Loucy (cell line): ENCODE data around the gene MAB21L4.

Source experiments
- H2AFZ ChIP-seq: fragments of 200-600 bp; sonication (generic); 2 replicates; pipeline ENCODE4 v1.6.0; 2016; ENCODE audit warnings: antibody characterized with exemption, mild to moderate bottlenecking, low read length, moderate library complexity
- H3F3A ChIP-seq: fragments of 200-600 bp; 2 replicates; pipeline ENCODE4 v1.6.0; 2016; ENCODE audit warnings: antibody characterized with exemption, low read depth, mild to moderate bottlenecking
- H3K27me3 ChIP-seq: fragments of 200-600 bp; sonication (generic); 2 replicates; pipeline ENCODE4 v1.6.1; 2014; ENCODE audit warnings: low read length, mild to moderate bottlenecking; ENCODE audit not compliant: insufficient read depth, poor library complexity, severe bottlenecking
- H3K36me3 ChIP-seq: fragments of 200-600 bp; sonication (generic); 2 replicates; pipeline ENCODE4 v1.6.1; 2016; ENCODE audit warnings: low read length; ENCODE audit not compliant: insufficient read depth
- H3K4me1 ChIP-seq: fragments of 200-600 bp; sonication (generic); 2 replicates; pipeline ENCODE4 v1.5.1; 2014; ENCODE audit warnings: low read length, mild to moderate bottlenecking; ENCODE audit not compliant: insufficient read depth, poor library complexity, severe bottlenecking
- H3K4me2 ChIP-seq: fragments of 200-600 bp; sonication (generic); 2 replicates; pipeline ENCODE4 v1.6.0; 2014; ENCODE audit warnings: antibody characterized with exemption, low read length, low read depth, mild to moderate bottlenecking; ENCODE audit not compliant: poor library complexity, severe bottlenecking
- H3K4me3 ChIP-seq: fragments of 200-600 bp; sonication (generic); 2 replicates; pipeline ENCODE4 v1.5.1; 2014; ENCODE audit warnings: low read length, mild to moderate bottlenecking, mixed read lengths; ENCODE audit not compliant: poor library complexity, severe bottlenecking
- H3K79me2 ChIP-seq: fragments of 200-600 bp; sonication (generic); 2 replicates; pipeline ENCODE4 v1.6.1; 2014; ENCODE audit warnings: low read length; ENCODE audit not compliant: insufficient read depth
- H3K9ac ChIP-seq: fragments of 200-600 bp; sonication (generic); 2 replicates; pipeline ENCODE4 v1.6.0; 2014; ENCODE audit warnings: mild to moderate bottlenecking, low read depth, low read length, moderate library complexity; ENCODE audit not compliant: poor library complexity, severe bottlenecking
- H3K9me2 ChIP-seq: fragments of 200-600 bp; sonication (generic); replicated peaks from 2 replicates; pipeline ENCODE4 v1.6.1; 2016; ENCODE audit warnings: low read depth, low read length, mixed read lengths
- H3K9me3 ChIP-seq: fragments of 200-600 bp; sonication (generic); 2 replicates; pipeline ENCODE4 v1.6.1; 2014; ENCODE audit warnings: mild to moderate bottlenecking, antibody characterized with exemption, low read length, low read depth; ENCODE audit not compliant: insufficient read depth
- H4K20me1 ChIP-seq: fragments of 200-600 bp; sonication (generic); 2 replicates; pipeline ENCODE4 v1.6.0; 2014; ENCODE audit warnings: antibody characterized with exemption, low read length, mild to moderate bottlenecking; ENCODE audit not compliant: insufficient read depth, poor library complexity, severe bottlenecking
- CTCF ChIP-seq: fragments of 200-600 bp; sonication (generic); conservative IDR thresholded peaks from 2 replicates; pipeline ENCODE4 v1.5.1; 2014; ENCODE audit warnings: mild to moderate bottlenecking, antibody characterized with exemption, low read length
- EZH2phosphoT487 ChIP-seq: fragments of 200-600 bp; IDR thresholded peaks from 2 replicates; pipeline ENCODE4 v1.6.1; 2018; ENCODE audit warnings: antibody characterized with exemption, mild to moderate bottlenecking, moderate library complexity, borderline replicate concordance

The MAB21L4 gene

DNA sequence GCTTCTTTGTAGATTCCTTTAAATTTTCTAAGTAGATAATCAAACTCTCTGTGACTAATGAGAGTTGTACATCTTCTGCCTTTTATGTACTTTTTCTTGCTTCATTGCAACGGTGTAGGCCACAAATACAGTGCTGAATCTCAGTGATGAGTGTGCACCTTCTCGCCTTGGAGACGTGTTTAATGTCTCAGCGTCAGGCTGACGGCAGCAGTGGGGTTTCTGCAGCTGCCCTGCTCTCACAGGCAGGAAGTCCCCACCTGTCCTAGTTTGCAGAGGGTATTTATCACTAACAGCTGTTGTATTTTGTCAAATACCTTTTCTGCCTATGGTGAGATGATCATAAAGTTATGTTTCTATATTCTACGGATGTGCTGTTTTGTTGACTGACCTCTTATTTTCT, 14.0 kb downstream of the MAB21L4 start:
- Histone ChIP-seq H3F3A (no peaks in the 10 kb centered on the region), H3K9me3 (0 out of 2 replicates have a peak, but pooled peaks cover 3% of the 10 kb centered on the region), H3K4me2 (no peak overlapping the region), H3K9me2 (no peaks in the 10 kb centered on the region), H3K79me2 (no peaks in the 10 kb centered on the region), H3K36me3 (no peaks in the 10 kb centered on the region), H3K9ac (no peak overlapping the region), H2AFZ (no peak overlapping the region), H4K20me1 (no peaks in the 10 kb centered on the region), H3K4me1 (no peaks in the 10 kb centered on the region), H3K27me3 (no peaks in the 10 kb centered on the region), H3K4me3 (no peak overlapping the region)
- TF ChIP-seq CTCF = no peak
- no peak for TF ChIP-seq EZH2phosphoT487

- Histone ChIP-seq H4K20me1 (no peaks in the 10 kb centered on the region), H3K9me2 (no peaks in the 10 kb centered on the region), H3K36me3 (no peaks in the 10 kb centered on the region), H3K9me3 (no peaks in the 10 kb centered on the region), H3K4me1 (no peaks in the 10 kb centered on the region), H3K9ac (no peak overlapping the region), H2AFZ (no peak overlapping the region), H3F3A (no peaks in the 10 kb centered on the region), H3K79me2 (no peaks in the 10 kb centered on the region), H3K4me3 (no peak overlapping the region), H3K27me3 (no peaks in the 10 kb centered on the region), H3K4me2 (no peak overlapping the region)
- TF ChIP-seq CTCF = no peak
- no peak for TF ChIP-seq EZH2phosphoT487
These were observed 16.9 kb downstream of the MAB21L4 start for GRCh38 chr2:240879105-240879504.

DNA sequence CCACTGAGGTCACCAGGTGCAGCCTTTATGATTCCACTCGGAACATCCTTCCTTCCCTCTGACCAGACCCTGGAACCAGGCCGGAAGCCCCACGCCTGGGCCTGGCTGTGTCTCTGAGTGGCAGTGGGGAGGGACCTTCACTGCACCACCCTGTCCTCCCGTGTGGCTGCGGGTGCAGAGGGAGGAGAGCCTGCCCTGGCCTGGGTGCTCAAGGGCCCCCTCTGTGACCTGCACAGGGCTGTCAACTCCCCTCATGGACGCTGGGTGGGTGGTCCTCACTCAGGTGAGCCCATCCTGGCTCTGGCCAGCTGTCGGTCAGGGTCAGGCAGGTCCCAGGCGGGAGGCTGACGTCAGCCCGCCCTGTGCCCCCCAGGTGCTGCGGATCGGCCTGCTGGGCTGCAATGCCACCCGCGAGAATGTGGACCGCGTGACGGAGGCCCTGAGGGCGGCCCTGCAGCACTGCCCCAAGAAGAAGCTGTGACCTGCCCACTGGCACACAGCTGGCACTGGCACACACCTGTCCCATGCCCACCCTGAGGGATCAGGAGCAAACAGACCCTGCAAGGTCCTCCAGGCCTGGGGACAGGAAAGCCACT, 17.5 kb downstream of the MAB21L4 start:
- Histone ChIP-seq H3K36me3 (no peaks in the 10 kb centered on the region), H3K79me2 (no peaks in the 10 kb centered on the region), H2AFZ (no peak overlapping the region), H3K9me2 (no peaks in the 10 kb centered on the region), H4K20me1 (no peaks in the 10 kb centered on the region), H3K4me3 (no peak overlapping the region), H3K9ac (no peak overlapping the region), H3K4me1 (no peaks in the 10 kb centered on the region), H3F3A (no peaks in the 10 kb centered on the region), H3K27me3 (no peaks in the 10 kb centered on the region), H3K4me2 (no peak overlapping the region), H3K9me3 (no peaks in the 10 kb centered on the region)
- TF ChIP-seq CTCF (no peak), EZH2phosphoT487 (no peak)
